IPS-18c (cell line): ENCODE data around the gene AKT2.

Experiments
- H3K4me3 ChIP-seq: 2 replicates; pipeline ENCODE4 v1.7.0; 2013; ENCODE audit warnings: low read depth, mild to moderate bottlenecking, low read length, moderate library complexity; ENCODE audit not compliant: insufficient read depth
- H3K9me3 ChIP-seq: one replicate; pipeline ENCODE4 v1.6.1; 2013; ENCODE audit warnings: mild to moderate bottlenecking, low read length, moderate library complexity; ENCODE audit not compliant: control insufficient read depth, insufficient read depth

The AKT2 gene

DNA sequence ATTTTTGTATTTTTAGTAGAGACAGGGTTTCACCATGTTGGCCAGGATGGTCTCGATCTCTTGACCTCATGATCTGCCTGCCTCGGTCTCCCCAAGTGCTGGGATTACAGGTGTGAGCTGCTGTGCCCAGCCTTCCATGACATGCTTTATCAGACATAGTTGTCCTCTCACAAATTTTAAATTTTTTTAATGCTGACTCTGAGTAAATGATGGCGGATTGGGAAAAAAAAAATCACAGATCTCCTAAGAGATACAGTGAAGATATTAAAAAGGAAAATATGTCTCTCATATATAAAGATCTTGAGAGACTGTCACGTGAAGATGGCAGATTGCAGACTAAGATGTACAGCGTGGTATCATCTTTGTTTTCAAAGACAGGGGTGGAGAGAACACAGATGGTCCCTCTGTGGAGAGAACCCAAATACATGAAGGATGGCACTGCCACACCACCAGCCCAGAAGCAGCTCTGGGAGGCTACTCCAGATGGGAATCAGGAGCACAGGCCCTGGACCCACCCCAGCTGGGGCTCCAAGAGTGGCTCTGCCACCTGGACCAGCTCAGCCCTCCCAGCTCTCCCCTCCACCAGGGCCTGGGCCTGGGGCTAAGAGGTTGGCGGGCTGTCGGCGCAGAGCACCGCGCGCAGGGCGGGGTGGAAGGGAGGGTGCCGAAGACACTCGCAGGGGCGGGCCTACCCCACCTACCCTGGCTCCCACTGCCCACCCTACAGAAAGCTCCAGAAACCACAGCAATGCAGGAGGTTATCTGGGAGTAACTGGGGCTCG, 38.7 kb downstream of the AKT2 start:
- no peak overlapping the region for H3K4me3 ChIP-seq

GRCh38 chr19:40245506-40246128, 39.5 kb downstream of the AKT2 start:
- Histone ChIP-seq H3K9me3 (no peaks in the 10 kb centered on the region), H3K4me3 (no peak overlapping the region)

More for the DNA sequence above, 38.7 kb downstream of the AKT2 start:
- H3K9me3 ChIP-seq = no peaks in the 10 kb centered on the region

DNA sequence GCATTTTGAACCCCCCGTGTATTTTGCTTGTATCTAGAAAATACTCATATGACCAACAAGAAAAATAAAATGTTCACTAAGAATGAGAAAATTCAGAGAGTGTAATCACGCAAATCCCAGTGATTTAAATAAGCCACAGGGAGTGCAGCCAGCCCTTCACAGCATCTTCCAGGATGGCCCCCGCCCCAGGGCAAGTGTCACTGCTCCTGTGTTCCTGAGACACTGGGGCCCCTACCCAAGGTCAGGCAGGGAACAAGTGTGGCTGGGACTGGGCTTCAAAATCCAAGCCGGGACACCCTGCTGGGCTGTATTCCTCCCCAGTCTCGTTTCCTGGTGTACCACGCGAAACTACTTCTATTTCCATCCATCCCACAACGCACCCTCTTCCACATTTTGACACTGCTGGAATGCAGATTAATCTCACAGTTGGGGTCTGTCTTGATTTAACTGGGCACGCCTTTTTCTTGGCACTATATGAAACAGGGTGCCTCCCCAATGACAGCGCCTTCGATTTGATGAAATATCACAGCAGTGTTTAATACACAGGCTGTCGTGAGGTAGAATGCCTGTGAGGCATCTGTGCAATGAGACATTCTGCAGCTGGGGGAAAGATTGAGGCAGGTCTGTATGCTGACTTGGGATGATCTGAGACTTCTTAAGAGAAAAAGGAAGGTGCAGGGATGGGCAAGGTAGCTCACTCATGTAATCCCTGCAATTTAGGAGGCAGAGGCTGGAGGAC, 40.4 kb downstream of the AKT2 start:
- no peak overlapping the region for H3K4me3 ChIP-seq
- H3K9me3 ChIP-seq = no peaks in the 10 kb centered on the region

DNA sequence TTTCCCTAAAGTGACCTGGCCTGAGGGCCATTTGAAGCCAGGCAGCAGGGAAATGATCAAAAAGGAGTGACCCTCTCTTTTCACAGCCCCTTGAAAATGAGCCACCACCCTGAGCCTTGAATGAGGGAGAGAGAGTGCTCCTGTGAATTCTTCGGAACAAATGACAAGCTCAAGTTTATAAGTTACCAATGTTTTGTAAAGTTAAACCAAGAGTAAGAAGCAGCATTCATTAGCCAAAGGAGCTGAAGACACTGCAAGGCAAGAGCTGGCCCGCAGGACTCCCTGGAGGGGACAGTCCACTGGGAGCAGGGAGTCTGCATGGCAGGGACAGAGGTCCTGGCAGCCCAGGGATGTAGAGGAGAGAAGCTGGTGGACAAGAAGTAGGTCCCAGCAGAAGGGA, 42.0 kb downstream of the AKT2 start:
- Histone ChIP-seq H3K9me3 (no peaks in the 10 kb centered on the region), H3K4me3 (no peak overlapping the region)

GRCh38 chr19:40242480-40242879, 42.7 kb downstream of the AKT2 start:
- Histone ChIP-seq H3K4me3 (no peak overlapping the region), H3K9me3 (no peaks in the 10 kb centered on the region)

GRCh38 chr19:40241809-40242384, 43.2 kb downstream of the AKT2 start:
- Histone ChIP-seq H3K4me3 (no peak overlapping the region), H3K9me3 (no peaks in the 10 kb centered on the region)

DNA sequence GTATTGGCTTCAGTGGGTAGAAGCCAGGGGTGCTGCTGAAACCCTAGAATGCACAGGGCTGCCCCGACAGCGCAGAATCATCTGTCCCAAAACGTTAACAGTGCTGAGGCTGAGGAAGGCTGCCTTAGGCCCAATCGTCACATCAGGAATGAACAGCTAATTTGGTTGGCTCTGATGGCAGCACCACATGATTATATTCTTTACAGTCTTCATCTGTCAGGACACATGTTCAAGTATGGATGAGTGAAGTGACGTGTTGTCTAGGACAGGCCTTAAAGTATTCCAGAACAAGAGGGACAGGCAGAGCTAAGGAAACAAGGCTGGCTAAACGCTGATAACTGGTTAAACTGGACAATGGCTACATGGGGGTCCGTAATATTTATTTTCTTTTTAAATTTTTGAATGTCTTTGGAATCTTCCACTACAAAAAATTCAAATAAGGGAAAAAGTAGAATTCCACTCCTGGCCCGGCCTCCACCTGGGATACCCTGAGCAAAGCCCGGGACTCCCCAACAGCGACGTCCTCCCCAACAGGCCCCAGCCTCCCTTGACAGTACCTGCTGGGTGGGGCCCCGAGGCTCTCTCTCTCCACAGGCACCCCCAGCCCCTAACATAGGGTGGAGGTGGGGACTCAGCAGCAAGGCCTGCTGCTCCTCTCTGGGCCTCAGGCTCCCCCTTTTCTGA, 43.9 kb downstream of the AKT2 start:
- no peak overlapping the region for H3K4me3 ChIP-seq

GRCh38 chr19:40240332-40240731, 44.8 kb downstream of the AKT2 start:
- Histone ChIP-seq H3K4me3 (no peak overlapping the region), H3K9me3 (no peaks in the 10 kb centered on the region)

More for the DNA sequence above, 43.9 kb downstream of the AKT2 start:
- no peaks in the 10 kb centered on the region for H3K9me3 ChIP-seq

GRCh38 chr19:40239415-40240226, 45.5 kb downstream of the AKT2 start:
- Histone ChIP-seq H3K4me3 (no peak overlapping the region), H3K9me3 (no peaks in the 10 kb centered on the region)

DNA sequence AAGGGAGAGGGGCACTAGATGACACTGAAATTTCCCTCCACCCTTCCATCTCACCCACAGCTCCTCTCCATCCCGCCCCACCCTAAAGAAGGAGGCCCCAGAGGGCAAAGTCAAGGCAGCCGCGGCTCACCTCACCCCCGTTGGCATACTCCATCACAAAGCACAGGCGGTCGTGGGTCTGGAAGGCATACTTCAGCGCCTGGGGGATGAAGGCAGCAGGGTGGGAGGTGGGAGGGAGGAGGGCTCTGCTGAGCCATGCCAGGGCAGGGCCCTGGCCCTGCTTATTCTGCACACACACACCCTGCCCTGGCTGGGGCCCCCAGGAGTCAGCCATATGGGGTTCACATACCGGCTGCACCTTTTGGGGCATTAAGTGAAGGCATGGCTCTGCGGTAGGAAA, 46.4 kb downstream of the AKT2 start:
- Histone ChIP-seq H3K4me3 (no peak overlapping the region), H3K9me3 (no peaks in the 10 kb centered on the region)

- H3K4me3 ChIP-seq = no peak overlapping the region
- H3K9me3 ChIP-seq = no peaks in the 10 kb centered on the region
Observed at GRCh38 chr19:40237791-40238190, 47.4 kb downstream of the AKT2 start.

GRCh38 chr19:40236366-40236765, 48.8 kb downstream of the AKT2 start:
- Histone ChIP-seq H3K9me3 (no peaks in the 10 kb centered on the region), H3K4me3 (no peak overlapping the region)

GRCh38 chr19:40236026-40236355, 49.2 kb downstream of the AKT2 start:
- Histone ChIP-seq H3K9me3 (no peaks in the 10 kb centered on the region), H3K4me3 (no peak overlapping the region)

- Histone ChIP-seq H3K9me3 (no peaks in the 10 kb centered on the region), H3K4me3 (no peak overlapping the region)
Observed at GRCh38 chr19:40235238-40236025, 49.7 kb downstream of the AKT2 start.

DNA sequence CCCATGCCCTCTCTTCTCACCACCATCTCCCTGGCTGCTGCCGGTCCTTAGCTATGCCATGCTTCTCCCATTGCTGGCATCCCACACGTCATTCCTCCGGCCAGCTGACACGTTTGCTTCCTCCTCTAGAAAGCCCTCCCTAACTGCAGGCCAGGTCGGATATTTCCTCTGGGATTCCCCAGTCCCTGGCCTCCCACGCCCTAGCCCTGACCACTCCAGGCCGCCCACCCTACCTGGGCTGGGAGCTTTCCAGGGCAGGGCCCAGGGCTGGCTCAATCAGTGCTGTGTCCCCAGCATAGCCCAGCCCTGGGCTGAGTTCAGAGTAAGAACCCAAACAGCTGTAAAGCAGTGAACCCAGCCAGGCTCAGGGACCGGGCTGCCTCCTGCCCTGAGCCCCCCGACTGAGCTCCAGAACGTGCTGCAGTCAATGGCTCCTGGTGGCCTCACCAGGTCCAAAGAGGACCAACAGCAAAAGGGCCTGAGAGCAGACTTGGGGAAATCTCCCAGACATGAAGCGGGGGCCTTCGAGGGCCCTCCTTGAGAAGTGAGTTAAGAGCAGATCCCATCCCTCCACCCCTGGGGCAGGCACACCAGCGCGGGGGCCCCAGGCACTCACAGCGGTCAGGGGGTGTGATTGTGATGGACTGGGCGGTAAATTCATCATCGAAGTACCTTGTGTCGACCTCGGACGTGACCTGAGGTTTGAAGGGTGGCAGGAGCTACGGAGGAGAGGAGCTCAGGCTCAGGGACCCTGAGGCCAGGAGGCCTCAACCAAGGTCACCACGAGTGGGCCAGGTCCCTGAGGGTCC, 50.5 kb downstream of the AKT2 start:
- Histone ChIP-seq H3K4me3 (no peak overlapping the region), H3K9me3 (no peaks in the 10 kb centered on the region)
